Activated naive CD4-positive, alpha-beta T cell treated with anti-CD3 and anti-CD28 coated beads, Interleukin-2, amount 50 U/mL, for 16 hours (primary cell): ENCODE data around the gene OR10H1.
A peak's percentile ranks its signal among the peaks of the same experiment; 100 is the strongest.
"Not testable (repeated sequence)": the region's sequence is repeated elsewhere in the genome, so short reads cannot be mapped to it uniquely, and the experiment has no call there.

Experiments used
- DNase-seq: peaks from one replicate; pipeline ENCODE4 v3.0.0-alpha.2; 2020

OR10H1 gene

GRCh38 chr19:15828121-15828610, 12.7 kb upstream of the OR10H1 start:
- no peak for DNase-seq

- DNase-seq, result no peak
Observed at GRCh38 chr19:15825753-15826152, 10.3 kb upstream of the OR10H1 start.

DNA sequence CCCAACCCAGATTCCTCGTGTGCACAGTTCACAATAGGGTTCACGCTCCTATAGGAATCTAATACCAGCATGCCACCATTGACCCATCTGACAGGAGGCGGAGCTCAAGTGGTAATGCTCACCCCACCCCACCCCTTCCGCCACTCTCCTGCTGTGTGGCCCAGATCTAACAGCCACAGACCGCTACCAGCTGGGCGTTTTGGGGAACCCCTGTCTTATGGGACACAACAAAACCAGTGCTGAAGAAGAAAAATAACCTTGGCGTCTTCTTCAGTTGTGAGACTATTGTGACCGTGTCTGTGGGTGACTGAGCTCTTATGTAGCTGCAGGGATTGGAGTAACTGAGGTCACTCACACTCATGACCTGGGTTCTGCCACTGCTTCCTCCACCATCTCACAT, 5.2 kb upstream of the OR10H1 start:
- no peak for DNase-seq

DNA sequence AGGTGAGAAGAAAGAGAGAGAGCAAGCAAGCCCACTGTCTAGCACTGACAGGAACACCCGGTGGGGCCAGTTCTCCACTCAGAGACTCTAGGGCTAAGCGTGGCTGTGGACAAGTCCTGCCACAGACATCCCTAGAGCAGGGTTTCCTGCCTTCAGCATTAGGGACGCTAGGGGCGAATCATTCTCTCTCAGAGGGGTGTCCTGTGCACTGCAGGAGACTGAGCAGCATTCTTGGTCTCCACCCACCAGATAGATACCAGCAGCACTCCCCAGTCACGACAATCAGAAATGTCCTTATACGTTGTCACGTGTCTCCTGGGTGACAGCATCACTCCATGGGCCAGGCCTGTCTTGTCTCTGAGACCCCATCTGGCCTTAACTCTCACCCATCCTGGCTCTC, 1.5 kb downstream of the OR10H1 start:
- no peak for DNase-seq

GRCh38 chr19:15812060-15812722, 3.3 kb downstream of the OR10H1 start:
- DNase-seq, result peak; percentile 19

GRCh38 chr19:15811476-15811875, 4.0 kb downstream of the OR10H1 start:
- no peak for DNase-seq

DNA sequence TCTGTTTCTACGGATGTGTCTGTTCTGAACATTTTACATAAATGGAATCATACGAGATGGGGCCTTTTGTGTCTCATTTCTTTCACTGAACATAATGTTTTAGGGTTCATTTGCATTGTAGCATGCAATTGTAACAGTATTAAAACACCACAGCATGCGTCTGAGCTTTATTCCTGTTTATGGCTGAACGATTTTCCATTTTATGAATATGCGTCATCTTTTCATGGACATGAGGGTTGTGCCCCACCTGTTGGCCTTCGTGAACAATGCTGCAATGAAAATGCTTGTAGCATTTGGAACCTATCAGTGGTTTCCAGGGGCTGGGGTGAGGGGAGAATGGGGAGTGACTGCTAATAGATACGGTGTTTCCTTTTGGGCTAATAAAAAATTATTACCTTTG, 5.1 kb downstream of the OR10H1 start:
- DNase-seq, result no peak

- not testable (repeated sequence) for DNase-seq
Observed at GRCh38 chr19:15794279-15794678, 21.2 kb downstream of the OR10H1 start.

DNA sequence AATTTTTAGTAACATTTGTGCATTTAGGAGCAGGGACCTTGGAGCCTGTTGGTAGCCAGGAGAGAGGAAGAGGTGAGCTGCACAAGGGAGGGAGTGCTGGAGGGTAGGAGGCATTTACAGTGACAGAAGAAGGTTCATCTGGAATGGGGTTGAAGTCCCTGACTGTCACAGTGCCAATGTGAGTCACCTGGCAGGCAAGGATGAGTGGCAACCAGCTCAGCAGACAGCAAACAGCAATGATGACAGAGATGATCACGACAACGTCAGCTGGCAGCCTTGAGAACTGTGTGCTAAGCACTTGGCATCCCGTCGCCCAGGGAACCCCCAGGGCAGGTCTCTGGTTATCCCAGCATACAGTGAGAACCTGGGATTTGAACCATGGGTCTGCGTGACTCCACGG, 25.4 kb downstream of the OR10H1 start:
- DNase-seq, result no peak

DNA sequence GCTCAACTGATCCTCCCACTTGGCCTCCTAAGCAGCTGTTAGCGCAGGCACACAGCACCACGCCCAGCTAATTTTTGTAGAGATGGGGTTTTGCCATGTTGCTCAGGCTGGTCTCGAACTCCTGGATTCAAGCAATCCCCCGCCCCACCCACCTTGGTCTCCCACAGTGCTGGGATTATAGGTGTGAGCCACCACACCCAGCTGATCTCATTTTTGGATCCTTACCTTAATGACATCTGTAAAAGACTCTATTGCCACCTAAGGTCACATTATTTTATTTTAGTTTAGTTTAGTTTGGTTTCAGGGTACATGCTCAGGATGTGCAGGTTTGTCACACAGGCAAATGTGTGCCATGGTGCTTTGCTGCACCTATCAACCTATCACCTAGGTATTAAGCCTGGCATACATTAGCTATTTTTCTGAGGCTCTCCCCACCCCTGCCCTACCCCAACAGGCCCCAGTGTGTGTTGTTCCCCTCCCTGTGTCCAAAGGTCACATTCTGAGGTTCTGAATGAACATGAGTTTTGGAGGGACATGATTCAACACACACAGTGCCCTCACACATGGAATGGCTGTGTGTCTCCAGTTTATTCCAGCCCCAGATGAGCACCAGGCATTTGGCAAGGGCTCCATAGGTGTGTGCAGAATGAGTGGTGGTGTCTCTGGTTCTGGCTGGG, 26.7 kb downstream of the OR10H1 start:
- DNase-seq, result no peak

DNA sequence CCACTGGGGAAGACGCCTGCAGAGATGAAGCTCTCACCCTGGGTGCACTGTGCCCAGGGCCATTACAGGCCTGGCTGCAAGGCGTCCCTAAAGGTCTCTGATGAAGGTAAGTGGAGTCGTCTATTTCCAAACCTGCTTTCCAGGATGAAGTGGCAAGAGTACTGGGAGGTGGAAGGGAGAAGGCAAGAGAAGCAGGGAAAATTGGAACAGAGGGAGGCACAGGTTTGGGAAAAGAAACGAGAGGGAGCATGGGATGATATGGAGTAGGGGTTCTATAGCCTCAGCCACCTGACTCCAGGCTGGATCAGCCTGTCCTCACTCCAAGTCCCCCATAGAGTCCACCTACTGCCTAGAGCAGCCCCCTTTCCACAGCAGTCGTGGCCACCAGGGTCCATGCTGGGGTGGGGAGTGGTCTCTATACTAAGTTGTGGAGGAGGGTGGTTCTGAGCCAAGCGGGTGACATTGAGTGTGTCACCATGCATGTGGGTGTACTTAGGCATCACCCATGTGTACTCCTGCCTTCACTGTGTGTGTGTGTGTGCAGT, 27.8 kb downstream of the OR10H1 start, which contains the start of gene OR10H5:
OR10H5 (plus strand) TSS at position 51 of the 545 bp plus-strand sequence. CDS start 6,388 bp downstream, outside the sequence.
- DNase-seq, result no peak

DNA sequence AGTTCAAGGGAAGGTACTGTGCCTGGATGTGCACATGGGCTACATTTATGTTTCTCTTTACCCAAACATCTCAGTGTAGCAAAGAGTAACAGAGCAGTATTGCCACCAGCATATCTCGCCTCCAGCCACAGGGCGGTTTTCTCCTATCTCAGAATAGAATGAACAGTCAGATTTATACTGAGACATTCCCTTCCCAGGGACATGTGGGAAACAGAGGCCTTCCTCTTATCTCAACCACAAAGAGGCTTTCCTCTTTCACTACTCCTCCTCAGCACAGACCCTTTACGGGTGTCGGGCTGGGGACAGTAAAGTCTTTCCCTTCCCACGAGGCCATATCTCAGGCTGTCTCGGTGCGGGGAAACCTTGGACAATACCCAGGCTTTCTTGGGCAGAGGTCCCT, 32.6 kb downstream of the OR10H1 start:
- not testable (repeated sequence) for DNase-seq

GRCh38 chr19:15782211-15782610, 33.3 kb downstream of the OR10H1 start:
- DNase-seq, result no peak

- DNase-seq, result no peak
Observed at GRCh38 chr19:15781661-15782060, 33.8 kb downstream of the OR10H1 start.

GRCh38 chr19:15780610-15781418, 34.6 kb downstream of the OR10H1 start:
- no peak for DNase-seq

GRCh38 chr19:15779756-15780476, 35.5 kb downstream of the OR10H1 start:
- DNase-seq, result no peak

DNA sequence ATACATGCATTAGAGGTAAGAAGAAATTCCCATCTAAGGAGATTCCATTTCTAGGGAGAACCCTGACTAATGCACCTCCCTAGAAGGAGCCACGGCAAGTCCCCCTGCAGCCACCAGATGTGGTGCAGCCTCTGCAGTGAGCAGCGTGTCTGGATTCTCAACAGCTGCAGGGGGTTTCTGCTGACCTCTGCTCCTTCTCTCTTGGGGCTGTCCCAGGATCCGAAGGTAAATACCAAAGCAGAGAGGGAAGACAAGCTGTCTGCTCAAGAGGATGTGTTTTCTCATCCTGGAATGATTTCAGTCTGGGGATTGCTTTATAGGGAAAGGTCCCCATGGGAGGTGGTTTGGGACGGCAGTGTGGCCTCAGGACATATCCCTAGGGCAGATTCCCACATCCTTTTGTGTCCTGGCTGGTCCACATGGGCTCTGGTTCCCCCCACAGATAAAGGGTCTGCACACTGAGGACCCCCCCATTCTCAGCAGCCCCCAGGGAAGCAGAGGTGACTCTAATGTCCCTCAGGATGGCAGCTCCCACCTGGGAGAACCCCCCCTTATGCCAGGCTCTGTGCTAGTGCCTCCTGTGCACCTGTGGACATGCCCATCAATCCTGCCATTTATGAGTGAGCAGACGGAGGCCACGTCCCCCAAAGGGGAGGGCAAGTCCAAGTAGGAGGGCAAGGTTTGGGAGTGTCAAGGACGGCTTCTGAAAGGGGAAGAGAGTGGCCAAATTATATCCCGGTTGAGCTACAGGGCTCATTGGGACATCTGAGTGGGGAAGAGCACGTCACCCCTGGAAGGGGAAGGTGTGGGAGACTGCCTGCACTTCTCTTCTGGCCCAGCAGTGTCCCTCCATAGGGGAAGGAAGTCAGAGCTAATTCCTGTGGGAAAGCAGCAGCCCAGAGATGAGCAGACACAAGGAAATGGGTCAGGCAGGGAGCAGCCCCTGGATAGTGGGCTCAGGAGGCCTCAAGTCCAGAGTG, 38.2 kb downstream of the OR10H1 start:
- DNase-seq, result no peak

DNA sequence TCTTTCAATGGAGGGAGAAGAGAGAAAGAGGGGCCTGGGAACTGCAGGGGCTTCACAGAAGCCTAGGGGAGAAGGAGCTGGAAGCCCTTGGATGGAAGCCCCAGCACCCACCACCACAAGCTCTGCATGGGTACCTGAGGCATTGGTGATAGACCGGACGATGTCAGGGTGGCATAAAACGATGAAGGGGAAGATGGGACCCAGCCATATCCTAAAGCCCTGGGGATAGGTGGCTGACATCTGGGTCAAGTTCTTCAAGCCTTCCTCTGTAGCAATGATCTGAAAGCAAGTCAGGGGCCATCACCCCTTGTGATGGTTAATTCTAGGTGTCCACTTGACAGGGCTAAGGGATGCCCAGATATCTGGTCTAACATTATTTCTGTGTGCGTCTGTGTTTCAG, 39.2 kb downstream of the OR10H1 start:
- no peak for DNase-seq

DNA sequence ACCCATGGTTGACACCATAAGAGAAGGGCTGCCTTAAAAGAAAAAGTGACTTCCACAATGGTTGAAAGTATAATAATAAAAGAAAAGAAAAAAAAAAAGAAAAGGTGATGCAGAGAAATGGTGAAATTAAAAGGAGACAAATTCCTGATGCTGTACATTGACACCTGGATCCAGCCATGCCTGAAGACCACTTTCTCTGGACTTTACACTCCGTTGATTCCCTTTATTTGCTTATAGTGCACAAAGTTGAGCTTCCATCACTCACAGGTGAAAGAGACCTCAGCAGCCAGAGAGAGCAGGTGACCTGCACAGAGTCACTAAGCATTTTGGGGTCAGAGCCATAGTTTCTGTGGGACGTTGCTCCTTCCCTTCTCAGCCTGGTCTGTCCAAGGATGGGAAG, 40.2 kb downstream of the OR10H1 start:
- DNase-seq, result no peak

GRCh38 chr19:15774159-15774558, 41.3 kb downstream of the OR10H1 start:
- DNase-seq, result not testable (repeated sequence)

- DNase-seq, result no peak
Observed at GRCh38 chr19:15769586-15769985, 45.9 kb downstream of the OR10H1 start.
